SK-N-SH (cell line): ENCODE data around the gene EML1.

Experiments used
- CTCF ChIP-seq: fragments of 200-600 bp; sonication (generic); IDR thresholded peaks from 2 replicates; pipeline ENCODE4 v1.6.1; 2017; ENCODE audit warnings: antibody characterized with exemption, mild to moderate bottlenecking, moderate library complexity
- RFX5 ChIP-seq: IDR thresholded peaks from 2 replicates; pipeline ENCODE4 v1.6.1; 2012; ENCODE audit warnings: mild to moderate bottlenecking, improper control_type of control experiment, low read length

GRCh38 chr14:99880651-99881420, 87.6 kb downstream of the EML1 start:
- TF ChIP-seq CTCF, result no peak
- TF ChIP-seq RFX5, result no peak
